Endometrium (tissue), 2 donors: ENCODE data around the gene MAPKAPK5.
"Not testable (repeated sequence)": the region's sequence is repeated elsewhere in the genome, so short reads cannot be mapped to it uniquely, and the experiment has no call there.

Source experiments
- FAIRE-seq: peaks from 2 replicates; lab custom pipeline; 2012; peaks lifted over from hg19 to GRCh38; lab: Jason Lieb, UNC
- donor health status: control.
- donor health status: control.

The MAPKAPK5 gene

GRCh38 chr12:111828338-111828979, 13.6 kb upstream of the MAPKAPK5 start:
- no peak for FAIRE-seq

- FAIRE-seq, result not testable (repeated sequence)
Measured at GRCh38 chr12:111829635-111830034, 12.4 kb upstream of the MAPKAPK5 start.

- FAIRE-seq, result not testable (repeated sequence)
Measured at GRCh38 chr12:111834740-111835386, 7.2 kb upstream of the MAPKAPK5 start.

- FAIRE-seq, result not testable (repeated sequence)
Measured at GRCh38 chr12:111835531-111836181, 6.4 kb upstream of the MAPKAPK5 start.

- no peak for FAIRE-seq
Measured at GRCh38 chr12:111838353-111838752, 3.7 kb upstream of the MAPKAPK5 start.

- no peak for FAIRE-seq
Measured at GRCh38 chr12:111840807-111841206, 1.2 kb upstream of the MAPKAPK5 start.

GRCh38 chr12:111841236-111841749, 735 bp upstream of the MAPKAPK5 start:
- FAIRE-seq, result no peak

GRCh38 chr12:111842556-111843396, 748 bp downstream of the MAPKAPK5 start:
- no peak for FAIRE-seq

GRCh38 chr12:111846016-111846415, 4.0 kb downstream of the MAPKAPK5 start:
- no peak for FAIRE-seq

GRCh38 chr12:111850526-111850925, 8.5 kb downstream of the MAPKAPK5 start:
- FAIRE-seq, result no peak

GRCh38 chr12:111858186-111858585, 16.2 kb downstream of the MAPKAPK5 start:
- FAIRE-seq, result no peak

GRCh38 chr12:111858778-111859177, 16.8 kb downstream of the MAPKAPK5 start:
- FAIRE-seq, result no peak

GRCh38 chr12:111864913-111865312, 22.9 kb downstream of the MAPKAPK5 start:
- no peak for FAIRE-seq

- no peak for FAIRE-seq
Measured at GRCh38 chr12:111867531-111867930, 25.5 kb downstream of the MAPKAPK5 start.

GRCh38 chr12:111868676-111869588, 26.9 kb downstream of the MAPKAPK5 start:
- no peak for FAIRE-seq

- no peak for FAIRE-seq
Measured at GRCh38 chr12:111869671-111870070, 27.6 kb downstream of the MAPKAPK5 start.

- no peak for FAIRE-seq
Measured at GRCh38 chr12:111870216-111870615, 28.2 kb downstream of the MAPKAPK5 start.

GRCh38 chr12:111870706-111871105, 28.7 kb downstream of the MAPKAPK5 start:
- FAIRE-seq, result no peak

GRCh38 chr12:111873113-111873512, 31.1 kb downstream of the MAPKAPK5 start:
- no peak for FAIRE-seq

GRCh38 chr12:111881716-111882115, 39.7 kb downstream of the MAPKAPK5 start:
- no peak for FAIRE-seq
